A673 (cell line): ENCODE data around the gene TIGD6.

Source experiments
- CTCF ChIP-seq: fragments of 300-800, 200-600 bp; sonication (generic); conservative IDR thresholded peaks from 2 replicates; pipeline ENCODE4 v1.5.1; 2017; ENCODE audit warnings: low read depth, mild to moderate bottlenecking, antibody characterized with exemption, low read length, moderate library complexity, mixed read lengths
- EZH2 ChIP-seq: fragments of 200-600 bp; sonication (generic); IDR thresholded peaks from 2 replicates; pipeline ENCODE4 v1.6.1; 2017; ENCODE audit warnings: borderline replicate concordance, low read depth, mild to moderate bottlenecking, mixed read lengths, antibody characterized with exemption, low read length; ENCODE audit not compliant: poor library complexity, severe bottlenecking

GRCh38 chr5:150022158-150022531, 21.7 kb upstream of the TIGD6 start:
- no peak for TF ChIP-seq CTCF
- no peak for TF ChIP-seq EZH2
